C4-2B (cell line): ENCODE measurements around the gene DUSP21.
"Not testable (repeated sequence)": the region's sequence is repeated elsewhere in the genome, so short reads cannot be mapped to it uniquely, and the experiment has no call there.

ENCODE experiments used
- ZFX ChIP-seq: fragments of 450-650 bp; IDR thresholded peaks from 2 replicates; pipeline ENCODE4 v1.6.1; 2017
- TF ChIP-seq, protein P1 (sequence below): fragments of 450-650 bp; conservative IDR thresholded peaks from 2 replicates; pipeline ENCODE4 v1.5.1; 2017; ENCODE audit warnings: mild to moderate bottlenecking

DNA sequence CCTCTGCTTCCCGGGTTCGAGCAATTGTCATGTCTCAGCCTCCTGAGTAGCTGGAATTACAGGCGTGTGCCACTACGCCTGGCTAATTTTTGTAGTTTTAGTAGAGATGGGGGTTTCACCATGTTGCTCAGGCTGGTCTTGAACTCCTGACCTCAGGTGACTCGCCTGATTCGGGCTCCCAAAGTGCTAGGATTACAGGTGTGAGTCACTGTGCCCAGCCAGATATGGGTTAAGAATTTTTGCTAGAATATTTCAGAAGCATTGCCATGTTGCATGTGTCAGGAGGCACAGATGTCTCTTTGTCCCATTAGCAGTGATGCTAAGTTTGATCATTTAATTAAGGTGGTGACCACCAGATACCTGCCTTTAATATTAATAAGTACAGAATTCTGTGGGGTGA is 7.1 kb downstream of the DUSP21 start:
- TF ChIP-seq, protein P1, sequence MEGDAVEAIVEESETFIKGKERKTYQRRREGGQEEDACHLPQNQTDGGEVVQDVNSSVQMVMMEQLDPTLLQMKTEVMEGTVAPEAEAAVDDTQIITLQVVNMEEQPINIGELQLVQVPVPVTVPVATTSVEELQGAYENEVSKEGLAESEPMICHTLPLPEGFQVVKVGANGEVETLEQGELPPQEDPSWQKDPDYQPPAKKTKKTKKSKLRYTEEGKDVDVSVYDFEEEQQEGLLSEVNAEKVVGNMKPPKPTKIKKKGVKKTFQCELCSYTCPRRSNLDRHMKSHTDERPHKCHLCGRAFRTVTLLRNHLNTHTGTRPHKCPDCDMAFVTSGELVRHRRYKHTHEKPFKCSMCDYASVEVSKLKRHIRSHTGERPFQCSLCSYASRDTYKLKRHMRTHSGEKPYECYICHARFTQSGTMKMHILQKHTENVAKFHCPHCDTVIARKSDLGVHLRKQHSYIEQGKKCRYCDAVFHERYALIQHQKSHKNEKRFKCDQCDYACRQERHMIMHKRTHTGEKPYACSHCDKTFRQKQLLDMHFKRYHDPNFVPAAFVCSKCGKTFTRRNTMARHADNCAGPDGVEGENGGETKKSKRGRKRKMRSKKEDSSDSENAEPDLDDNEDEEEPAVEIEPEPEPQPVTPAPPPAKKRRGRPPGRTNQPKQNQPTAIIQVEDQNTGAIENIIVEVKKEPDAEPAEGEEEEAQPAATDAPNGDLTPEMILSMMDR: not testable (repeated sequence)
- not testable (repeated sequence) for TF ChIP-seq ZFX
